ENCODE measurements around the gene N4BP2L2. TPM values are rescaled to one million over a fixed set of nuclear protein-coding genes. Genes with fewer than 3 reads are reported as not detected.

Gene N4BP2L2
- total and polyA plus RNA-seq, 2 of the 13 experiments (the other 11 are each of a cell fraction or from before 2014, with no cell fraction given), result 58.9 to 81.2 TPM

- TF ChIP-seq ZNF562 (CRISPR knock-in tag; IDR thresholded peaks at IDR 0.05; ENCODE audit: borderline replicate concordance) (no peak), HOXD1 (CRISPR knock-in tag; IDR thresholded peaks at IDR 0.05) (no peak), ZBTB3 (CRISPR knock-in tag; IDR thresholded peaks at IDR 0.05; ENCODE audit: borderline replicate concordance, low read depth) (no peak), SRSF4 (IDR thresholded peaks at IDR 0.05; ENCODE audit: low read depth, low read length, poor library complexity, severe bottlenecking) (no peak), ZGPAT (CRISPR knock-in tag; IDR thresholded peaks at IDR 0.05) (peak; percentile 37; the same call in 1 of the 2 replicates), ZSCAN22 (CRISPR knock-in tag; IDR thresholded peaks at IDR 0.05) (no peak), KDM4B (CRISPR knock-in tag; IDR thresholded peaks at IDR 0.05) (no peak), ZNF207 (IDR thresholded peaks at IDR 0.05; ENCODE audit: borderline replicate concordance) (no peak), ZNF615 (CRISPR knock-in tag; IDR thresholded peaks at IDR 0.05; ENCODE audit: borderline replicate concordance) (no peak), ASH2L (IDR thresholded peaks at IDR 0.05; ENCODE audit: insufficient read length, low read depth, low read length) (peak; percentile 55), KMT2B (CRISPR knock-in tag; IDR thresholded peaks at IDR 0.05) (no peak), RBAK (CRISPR knock-in tag; IDR thresholded peaks at IDR 0.05) (no peak), SP5 (CRISPR knock-in tag; IDR thresholded peaks at IDR 0.05; ENCODE audit: borderline replicate concordance, low read depth) (no peak), MIXL1 (CRISPR knock-in tag; IDR thresholded peaks at IDR 0.05) (peak; percentile 72), ZKSCAN8 (CRISPR knock-in tag; IDR thresholded peaks at IDR 0.05; ENCODE audit: borderline replicate concordance) (peak; percentile 31; the same call in 1 of the 2 replicates), KAT2B (IDR thresholded peaks at IDR 0.05; ENCODE audit: borderline replicate concordance, low read depth, low read length) (no peak), PATZ1 (CRISPR knock-in tag; IDR thresholded peaks at IDR 0.05) (no peak), HMGA1 (CRISPR knock-in tag; conservative IDR thresholded peaks at IDR 0.05) (no peak), PRMT3 (CRISPR knock-in tag; IDR thresholded peaks at IDR 0.05; ENCODE audit: borderline replicate concordance, low read depth) (no peak), JUND (CRISPR knock-in tag; IDR thresholded peaks at IDR 0.05) (peak; percentile 38; the same call in 1 of the 2 replicates), CEBPG (CRISPR knock-in tag; IDR thresholded peaks at IDR 0.05) (peak; percentile 84)
- TF ChIP-seq, protein P1, sequence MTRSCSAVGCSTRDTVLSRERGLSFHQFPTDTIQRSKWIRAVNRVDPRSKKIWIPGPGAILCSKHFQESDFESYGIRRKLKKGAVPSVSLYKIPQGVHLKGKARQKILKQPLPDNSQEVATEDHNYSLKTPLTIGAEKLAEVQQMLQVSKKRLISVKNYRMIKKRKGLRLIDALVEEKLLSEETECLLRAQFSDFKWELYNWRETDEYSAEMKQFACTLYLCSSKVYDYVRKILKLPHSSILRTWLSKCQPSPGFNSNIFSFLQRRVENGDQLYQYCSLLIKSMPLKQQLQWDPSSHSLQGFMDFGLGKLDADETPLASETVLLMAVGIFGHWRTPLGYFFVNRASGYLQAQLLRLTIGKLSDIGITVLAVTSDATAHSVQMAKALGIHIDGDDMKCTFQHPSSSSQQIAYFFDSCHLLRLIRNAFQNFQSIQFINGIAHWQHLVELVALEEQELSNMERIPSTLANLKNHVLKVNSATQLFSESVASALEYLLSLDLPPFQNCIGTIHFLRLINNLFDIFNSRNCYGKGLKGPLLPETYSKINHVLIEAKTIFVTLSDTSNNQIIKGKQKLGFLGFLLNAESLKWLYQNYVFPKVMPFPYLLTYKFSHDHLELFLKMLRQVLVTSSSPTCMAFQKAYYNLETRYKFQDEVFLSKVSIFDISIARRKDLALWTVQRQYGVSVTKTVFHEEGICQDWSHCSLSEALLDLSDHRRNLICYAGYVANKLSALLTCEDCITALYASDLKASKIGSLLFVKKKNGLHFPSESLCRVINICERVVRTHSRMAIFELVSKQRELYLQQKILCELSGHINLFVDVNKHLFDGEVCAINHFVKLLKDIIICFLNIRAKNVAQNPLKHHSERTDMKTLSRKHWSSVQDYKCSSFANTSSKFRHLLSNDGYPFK (CRISPR knock-in tag; IDR thresholded peaks at IDR 0.05; ENCODE audit: borderline replicate concordance), result no peak
- TF ChIP-seq, protein P2, sequence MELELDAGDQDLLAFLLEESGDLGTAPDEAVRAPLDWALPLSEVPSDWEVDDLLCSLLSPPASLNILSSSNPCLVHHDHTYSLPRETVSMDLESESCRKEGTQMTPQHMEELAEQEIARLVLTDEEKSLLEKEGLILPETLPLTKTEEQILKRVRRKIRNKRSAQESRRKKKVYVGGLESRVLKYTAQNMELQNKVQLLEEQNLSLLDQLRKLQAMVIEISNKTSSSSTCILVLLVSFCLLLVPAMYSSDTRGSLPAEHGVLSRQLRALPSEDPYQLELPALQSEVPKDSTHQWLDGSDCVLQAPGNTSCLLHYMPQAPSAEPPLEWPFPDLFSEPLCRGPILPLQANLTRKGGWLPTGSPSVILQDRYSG (CRISPR knock-in tag; IDR thresholded peaks at IDR 0.05), result no peak
- TF ChIP-seq, protein P3, sequence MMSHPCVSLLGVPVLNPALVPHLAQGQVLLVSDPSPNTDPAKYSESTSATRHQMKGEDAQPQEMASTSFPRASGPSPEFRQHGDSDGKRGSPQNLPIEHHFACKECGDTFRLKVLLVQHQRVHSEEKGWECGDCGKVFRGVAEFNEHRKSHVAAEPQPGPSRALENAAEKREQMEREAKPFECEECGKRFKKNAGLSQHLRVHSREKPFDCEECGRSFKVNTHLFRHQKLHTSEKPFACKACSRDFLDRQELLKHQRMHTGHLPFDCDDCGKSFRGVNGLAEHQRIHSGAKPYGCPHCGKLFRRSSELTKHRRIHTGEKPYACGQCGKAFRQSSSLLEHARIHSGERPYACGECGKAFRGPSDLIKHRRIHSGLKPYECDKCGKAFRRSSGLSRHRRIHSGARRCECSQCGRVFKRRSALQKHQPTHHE (CRISPR knock-in tag; IDR thresholded peaks at IDR 0.05; ENCODE audit: borderline replicate concordance), result no peak
Measured at GRCh38 chr13:32446220-32446619, 92.4 kb downstream of the N4BP2L2 start (continued).
